CD4-positive, alpha-beta T cell treated with Interleukin-21 for 1 hour (primary cell): ENCODE results near the gene SLC39A1.
A peak's percentile ranks its signal among the peaks of the same experiment; 100 is the strongest.
"Not testable (repeated sequence)": the region's sequence is repeated elsewhere in the genome, so short reads cannot be mapped to it uniquely, and the experiment has no call there.

Experiments used
- DNase-seq: peaks from one replicate; pipeline ENCODE4 v3.0.0-alpha.2; 2020

The SLC39A1 gene

GRCh38 chr1:153928791-153929341 is 34.5 kb downstream of the SLC39A1 start:
- no peak for DNase-seq

GRCh38 chr1:153928245-153928644 is 35.1 kb downstream of the SLC39A1 start:
- DNase-seq, result no peak

- no peak for DNase-seq
Observed at GRCh38 chr1:153926405-153926804, 36.9 kb downstream of the SLC39A1 start.

GRCh38 chr1:153922972-153923925 is 40.1 kb downstream of the SLC39A1 start, which contains the start of gene GATAD2B:
Gene GATAD2B (minus strand): TSS chr1:153922972. CDS start chr1:153828347, 94,625 bp downstream.
- DNase-seq, result peak; percentile 100

- no peak for DNase-seq
Observed at GRCh38 chr1:153922076-153922971, 41.0 kb downstream of the SLC39A1 start.

GRCh38 chr1:153921803-153922075 is 41.6 kb downstream of the SLC39A1 start:
- DNase-seq, result peak; percentile 6

- no peak for DNase-seq
Observed at GRCh38 chr1:153921080-153921802, 42.1 kb downstream of the SLC39A1 start.

- DNase-seq, result peak; percentile 58
Observed at GRCh38 chr1:153919876-153920852, 43.2 kb downstream of the SLC39A1 start.

GRCh38 chr1:153916297-153916696 is 47.0 kb downstream of the SLC39A1 start:
- no peak for DNase-seq

GRCh38 chr1:153912349-153912748 is 51.0 kb downstream of the SLC39A1 start:
- no peak for DNase-seq

- DNase-seq, result not testable (repeated sequence)
Observed at GRCh38 chr1:153910560-153910959, 52.8 kb downstream of the SLC39A1 start.
